ENCODE results near the gene TMEM255B.
A peak's percentile ranks its signal among the peaks of the same experiment; 100 is the strongest.
"Not testable (repeated sequence)": the region's sequence is repeated elsewhere in the genome, so short reads cannot be mapped to it uniquely, and the experiment has no call there.

TMEM255B gene

DNA sequence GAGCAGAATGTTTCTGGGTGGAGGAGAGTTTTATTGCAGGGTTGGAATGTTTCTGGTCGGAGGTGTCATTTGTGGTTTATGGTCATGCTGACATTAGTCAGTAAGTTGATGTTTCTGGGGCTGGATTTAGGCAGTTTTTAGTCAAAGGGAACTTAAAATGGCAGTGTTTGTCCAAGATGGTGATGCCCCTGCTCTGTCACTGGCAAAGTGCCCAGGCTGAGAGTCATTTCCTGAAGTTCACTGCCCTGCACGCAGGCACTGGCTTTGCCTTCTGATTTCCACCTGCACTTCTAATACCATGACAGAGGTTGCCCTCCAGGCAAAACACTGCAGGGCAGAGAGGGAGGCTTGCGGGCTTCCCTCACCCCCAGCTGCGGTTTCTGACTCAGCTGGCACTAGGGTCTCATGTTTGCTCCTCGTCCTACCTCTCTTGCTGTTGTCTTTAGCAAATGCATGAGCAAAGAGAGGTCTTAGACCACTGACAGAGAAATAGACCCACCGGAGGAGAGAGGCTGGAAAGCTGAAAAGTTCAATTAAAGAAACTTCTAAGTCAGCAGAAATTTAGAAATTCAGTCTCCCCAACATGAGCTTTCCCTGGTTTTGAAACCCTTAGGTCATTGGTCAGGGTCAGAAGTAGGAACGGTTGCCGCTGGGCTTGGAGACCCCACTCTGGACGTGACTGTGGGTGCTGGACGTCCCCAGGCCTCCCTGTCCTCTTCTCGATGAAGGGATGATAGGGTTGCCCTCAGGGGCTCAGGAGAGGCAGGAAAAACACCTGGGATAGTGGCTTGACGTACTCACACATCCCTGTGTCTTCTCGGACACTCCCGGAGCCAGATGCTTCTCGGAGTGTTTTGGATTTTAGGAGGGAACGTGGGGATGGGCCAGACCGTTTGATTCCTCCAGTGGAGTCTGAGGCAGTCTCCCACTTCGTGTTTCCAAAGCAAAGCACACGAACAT is 26.3 kb downstream of the TMEM255B start:
- TF ChIP-seq, protein P1, sequence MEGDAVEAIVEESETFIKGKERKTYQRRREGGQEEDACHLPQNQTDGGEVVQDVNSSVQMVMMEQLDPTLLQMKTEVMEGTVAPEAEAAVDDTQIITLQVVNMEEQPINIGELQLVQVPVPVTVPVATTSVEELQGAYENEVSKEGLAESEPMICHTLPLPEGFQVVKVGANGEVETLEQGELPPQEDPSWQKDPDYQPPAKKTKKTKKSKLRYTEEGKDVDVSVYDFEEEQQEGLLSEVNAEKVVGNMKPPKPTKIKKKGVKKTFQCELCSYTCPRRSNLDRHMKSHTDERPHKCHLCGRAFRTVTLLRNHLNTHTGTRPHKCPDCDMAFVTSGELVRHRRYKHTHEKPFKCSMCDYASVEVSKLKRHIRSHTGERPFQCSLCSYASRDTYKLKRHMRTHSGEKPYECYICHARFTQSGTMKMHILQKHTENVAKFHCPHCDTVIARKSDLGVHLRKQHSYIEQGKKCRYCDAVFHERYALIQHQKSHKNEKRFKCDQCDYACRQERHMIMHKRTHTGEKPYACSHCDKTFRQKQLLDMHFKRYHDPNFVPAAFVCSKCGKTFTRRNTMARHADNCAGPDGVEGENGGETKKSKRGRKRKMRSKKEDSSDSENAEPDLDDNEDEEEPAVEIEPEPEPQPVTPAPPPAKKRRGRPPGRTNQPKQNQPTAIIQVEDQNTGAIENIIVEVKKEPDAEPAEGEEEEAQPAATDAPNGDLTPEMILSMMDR (IDR thresholded peaks at IDR 0.05; ENCODE audit: insufficient read depth, low read depth, low read length, missing control alignments) = no peak
- no peak overlapping the region for H3K4me3 ChIP-seq (ENCODE audit: low read depth, low read length)
- DNase-seq (ENCODE audit: low read depth) = peak; percentile 40

DNA sequence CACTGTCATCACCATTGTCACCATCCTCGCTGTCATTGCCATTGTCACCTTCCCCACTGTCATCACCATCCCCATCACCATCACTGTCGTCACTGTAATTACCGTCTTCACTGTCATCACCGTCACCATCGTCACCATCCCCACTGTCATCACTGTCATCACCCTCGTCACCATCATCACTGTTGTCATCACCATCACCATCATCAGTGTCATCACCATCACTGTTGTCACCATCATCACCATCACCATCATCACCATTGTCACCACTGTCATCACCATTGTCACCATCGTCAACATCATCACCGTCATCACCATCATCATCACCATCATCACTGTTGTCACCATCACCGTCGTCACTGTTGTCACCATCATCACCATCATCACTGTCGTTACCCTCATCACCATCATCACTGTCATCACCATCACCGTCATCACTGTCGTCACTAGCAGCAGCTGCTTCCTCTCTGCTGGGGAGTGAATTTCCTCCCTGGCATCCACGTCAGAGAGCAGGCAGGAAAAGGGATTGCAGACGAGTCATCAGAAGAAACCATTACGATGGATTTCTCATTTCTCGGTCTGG is 27.3 kb downstream of the TMEM255B start:
- no peak for DNase-seq (ENCODE audit: low read depth)
- no peak overlapping the region for H3K4me3 ChIP-seq (ENCODE audit: low read depth, low read length)
- TF ChIP-seq, protein P1 (IDR thresholded peaks at IDR 0.05; ENCODE audit: insufficient read depth, low read depth, low read length, missing control alignments) = no peak

DNA sequence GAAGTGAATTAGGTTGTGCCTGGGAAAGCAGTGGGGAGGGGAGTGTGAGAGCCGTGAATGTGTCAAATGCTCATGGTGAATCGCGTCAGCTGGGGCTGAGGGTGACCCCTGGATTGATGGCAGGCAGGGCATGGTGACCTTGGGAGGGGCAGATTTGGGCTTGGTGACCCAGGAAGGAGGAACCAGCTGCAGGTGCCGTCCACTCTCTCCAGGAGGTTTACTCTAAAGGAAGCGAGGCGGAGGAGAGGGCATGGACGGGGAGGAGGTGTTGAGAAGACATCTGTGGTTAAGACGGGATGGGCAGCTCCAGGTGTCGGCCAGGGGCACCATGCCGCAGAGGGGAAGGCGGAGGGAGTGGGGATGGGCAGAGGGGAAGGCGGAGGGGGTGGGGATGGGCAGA is 28.7 kb downstream of the TMEM255B start:
- H3K4me3 ChIP-seq (ENCODE audit: low read depth, low read length) = no peak overlapping the region
- DNase-seq (ENCODE audit: low read depth) = no peak
- TF ChIP-seq, protein P1 (IDR thresholded peaks at IDR 0.05; ENCODE audit: insufficient read depth, low read depth, low read length, missing control alignments) = no peak

DNA sequence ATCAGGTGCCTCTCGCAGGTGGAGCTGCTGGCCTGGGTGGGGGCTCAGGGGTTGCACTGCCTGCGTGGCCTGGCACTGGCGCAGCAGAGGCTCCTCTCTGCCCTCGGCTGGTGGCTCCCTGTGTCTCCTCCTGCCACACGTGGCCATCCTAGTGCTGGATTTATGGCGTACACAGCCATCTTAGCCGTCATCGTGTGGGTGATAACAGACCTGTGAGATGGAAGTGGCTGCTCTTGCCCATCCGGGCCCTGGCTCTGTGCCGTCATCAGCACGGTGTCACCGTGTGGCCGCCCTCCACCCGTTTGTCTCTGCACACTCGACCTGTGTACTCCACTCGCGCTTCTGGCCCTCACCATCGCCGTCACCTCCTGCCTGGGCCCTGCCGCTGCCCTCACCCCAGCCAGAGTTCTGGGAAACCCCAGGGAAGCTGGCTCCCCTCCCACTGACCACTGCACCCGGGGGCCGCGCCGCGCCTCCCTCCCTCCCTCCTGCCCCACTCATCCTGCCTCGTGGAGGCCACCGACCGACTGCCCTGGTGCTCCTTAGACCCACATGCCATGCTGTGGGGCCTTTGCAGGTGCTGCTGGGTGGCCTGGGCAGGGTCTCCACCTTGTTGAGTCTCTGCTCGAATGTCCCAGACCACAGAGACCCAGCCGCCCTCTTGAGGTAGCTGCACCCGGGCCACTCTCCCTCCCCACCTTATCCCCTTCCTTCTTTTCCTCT is 29.5 kb downstream of the TMEM255B start:
- no peak overlapping the region for H3K4me3 ChIP-seq (ENCODE audit: low read depth, low read length)
- TF ChIP-seq, protein P1 (IDR thresholded peaks at IDR 0.05; ENCODE audit: insufficient read depth, low read depth, low read length, missing control alignments) = no peak
- no peak for DNase-seq (ENCODE audit: low read depth)

DNA sequence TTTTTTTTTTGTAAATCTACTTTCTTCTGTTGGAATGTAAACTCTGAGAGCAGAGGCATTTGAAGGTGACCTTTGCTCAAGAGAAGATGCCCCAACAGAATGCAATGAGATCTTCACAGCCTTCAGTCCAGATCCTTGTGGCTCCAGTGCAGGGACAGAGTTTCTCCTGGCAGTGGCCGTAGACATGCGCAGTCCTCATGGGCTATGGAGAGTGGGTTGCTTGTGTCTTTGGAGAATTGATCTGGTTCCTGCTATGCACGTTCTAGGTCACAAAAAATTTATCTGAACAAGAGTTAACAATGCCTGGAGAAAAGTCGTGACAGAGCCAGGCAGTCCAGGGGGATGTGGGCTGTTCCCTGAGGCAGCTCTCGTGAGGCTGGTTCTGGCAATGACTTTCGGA is 30.1 kb downstream of the TMEM255B start:
- no peak for DNase-seq (ENCODE audit: low read depth)
- H3K4me3 ChIP-seq (ENCODE audit: low read depth, low read length) = no peak overlapping the region
- TF ChIP-seq, protein P1 (IDR thresholded peaks at IDR 0.05; ENCODE audit: insufficient read depth, low read depth, low read length, missing control alignments) = no peak

DNA sequence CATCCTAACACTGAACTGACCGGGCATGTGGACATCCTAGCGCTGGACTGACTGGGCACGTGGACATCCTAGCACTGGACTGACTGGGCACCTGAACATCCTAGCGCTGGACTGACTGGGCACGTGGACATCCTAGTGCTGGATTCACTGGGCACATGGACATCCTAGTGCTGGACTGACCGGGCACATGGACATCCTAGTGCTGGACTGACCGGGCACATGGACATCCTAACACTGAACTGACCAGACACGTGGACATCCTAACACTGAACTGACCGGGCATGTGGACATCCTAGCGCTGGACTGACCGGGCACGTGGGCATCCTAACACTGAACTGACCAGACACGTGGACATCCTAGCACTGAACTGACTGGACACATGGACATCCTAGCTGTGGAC is 30.9 kb downstream of the TMEM255B start:
- H3K4me3 ChIP-seq (ENCODE audit: low read depth, low read length); DNase-seq (ENCODE audit: low read depth): not testable (repeated sequence)

DNA sequence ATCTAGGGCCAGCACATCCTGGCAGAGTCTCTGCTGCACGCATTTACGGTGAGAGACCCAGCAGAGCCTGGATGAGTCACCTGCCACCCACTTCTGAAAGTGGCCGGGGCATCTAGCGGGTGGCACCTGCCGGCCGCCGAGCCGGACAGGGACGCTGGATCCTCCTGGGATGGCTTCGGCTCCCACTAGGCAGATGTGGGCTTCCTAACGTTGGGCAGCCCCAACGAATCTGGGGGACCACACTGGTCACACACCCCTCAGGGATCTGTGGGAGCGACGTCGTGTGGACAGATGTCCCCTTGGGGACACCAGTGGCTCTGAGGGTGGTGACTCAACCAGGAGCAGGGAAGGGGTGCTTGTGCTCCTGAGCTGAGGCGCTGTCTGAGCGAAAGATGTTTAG is 32.2 kb downstream of the TMEM255B start:
- DNase-seq (ENCODE audit: low read depth) = no peak
- TF ChIP-seq, protein P1 (IDR thresholded peaks at IDR 0.05; ENCODE audit: insufficient read depth, low read depth, low read length, missing control alignments) = no peak
- H3K4me3 ChIP-seq (ENCODE audit: low read depth, low read length) = no peak overlapping the region

Measured in GM12865 (cell line).